GM19397 (cell line): ENCODE results near the gene ATP2C1.
"Not testable (repeated sequence)": the region's sequence is repeated elsewhere in the genome, so short reads cannot be mapped to it uniquely, and the experiment has no call there.

Experiments used
- ATAC-seq: cut with Tn5 transposase; IDR thresholded peaks from one replicate; pipeline ENCODE4 v1.9.1; 2021; ENCODE audit warnings: mild to moderate bottlenecking, moderate library complexity; ENCODE audit not compliant: unreplicated experiment

Gene ATP2C1

GRCh38 chr3:130893376-130894129, at the start of gene ATP2C1:
Gene ATP2C1 (plus strand): TSS chr3:130894084. CDS start chr3:130894770, 686 bp downstream.
- peak; percentile 95 for ATAC-seq

GRCh38 chr3:130844462-130844861, 49.4 kb upstream of the ATP2C1 start:
- no peak for ATAC-seq

GRCh38 chr3:130846181-130846580, 47.7 kb upstream of the ATP2C1 start:
- ATAC-seq, result no peak

- ATAC-seq, result no peak
Measured at GRCh38 chr3:130849091-130849552, 44.8 kb upstream of the ATP2C1 start.

GRCh38 chr3:130850044-130850797, 43.7 kb upstream of the ATP2C1 start:
- ATAC-seq, result peak; percentile 60

- ATAC-seq, result no peak
Measured at GRCh38 chr3:130850843-130851242, 43.0 kb upstream of the ATP2C1 start.

GRCh38 chr3:130851277-130851676, 42.6 kb upstream of the ATP2C1 start:
- no peak for ATAC-seq

- no peak for ATAC-seq
Measured at GRCh38 chr3:130853581-130853980, 40.3 kb upstream of the ATP2C1 start.

GRCh38 chr3:130854208-130854864, 39.5 kb upstream of the ATP2C1 start:
- ATAC-seq, result peak; percentile 51

- no peak for ATAC-seq
Measured at GRCh38 chr3:130857336-130858026, 36.4 kb upstream of the ATP2C1 start.

GRCh38 chr3:130862130-130862529, 31.8 kb upstream of the ATP2C1 start:
- ATAC-seq, result not testable (repeated sequence)

GRCh38 chr3:130865489-130865888, 28.4 kb upstream of the ATP2C1 start:
- ATAC-seq, result no peak

GRCh38 chr3:130866327-130866726, 27.6 kb upstream of the ATP2C1 start:
- ATAC-seq, result no peak

GRCh38 chr3:130870423-130870822, 23.5 kb upstream of the ATP2C1 start:
- no peak for ATAC-seq

- ATAC-seq, result no peak
Measured at GRCh38 chr3:130876594-130876993, 17.3 kb upstream of the ATP2C1 start.

GRCh38 chr3:130878464-130878863, 15.4 kb upstream of the ATP2C1 start:
- no peak for ATAC-seq

GRCh38 chr3:130889416-130889946, 4.4 kb upstream of the ATP2C1 start:
- no peak for ATAC-seq

- ATAC-seq, result peak; percentile 23
Measured at GRCh38 chr3:130892759-130893375, 1.0 kb upstream of the ATP2C1 start.

- peak; percentile 19 for ATAC-seq
Measured at GRCh38 chr3:130894130-130894985, 474 bp downstream of the ATP2C1 start.

- no peak for ATAC-seq
Measured at GRCh38 chr3:130894986-130895280, 1.0 kb downstream of the ATP2C1 start.
